NCI-H2171 treated with DMSO at 0.1 percent for 48 hours (cell line): Measurements from ENCODE around the gene HTRA3.
"Not testable (repeated sequence)": the region's sequence is repeated elsewhere in the genome, so short reads cannot be mapped to it uniquely, and the experiment has no call there.

Source experiments
- DNase-seq: peaks from one replicate; lab custom pipeline; 2025; lab: John Stamatoyannopoulos, UW

Gene HTRA3

GRCh38 chr4:8325291-8325973 is 55.9 kb downstream of the HTRA3 start:
- DNase-seq = no peak

- no peak for DNase-seq
These were observed 56.7 kb downstream of the HTRA3 start for GRCh38 chr4:8326206-8326605.

- no peak for DNase-seq
These were observed 58.9 kb downstream of the HTRA3 start for GRCh38 chr4:8328456-8328855.

- DNase-seq = no peak
These were observed 59.5 kb downstream of the HTRA3 start for GRCh38 chr4:8328866-8329559.

GRCh38 chr4:8329560-8329858 is 60.0 kb downstream of the HTRA3 start:
- DNase-seq = no peak

GRCh38 chr4:8329859-8330761 is 60.6 kb downstream of the HTRA3 start:
- no peak for DNase-seq

- no peak for DNase-seq
These were observed 61.4 kb downstream of the HTRA3 start for GRCh38 chr4:8330821-8331574.

GRCh38 chr4:8331575-8331955 is 62.0 kb downstream of the HTRA3 start:
- DNase-seq = no peak

GRCh38 chr4:8332038-8332857 is 62.7 kb downstream of the HTRA3 start:
- DNase-seq = no peak

- DNase-seq = no peak
These were observed 63.4 kb downstream of the HTRA3 start for GRCh38 chr4:8332891-8333331.

GRCh38 chr4:8333726-8334460 is 64.3 kb downstream of the HTRA3 start:
- no peak for DNase-seq

- DNase-seq = no peak
These were observed 65.4 kb downstream of the HTRA3 start for GRCh38 chr4:8334786-8335460.

- DNase-seq = no peak
These were observed 66.3 kb downstream of the HTRA3 start for GRCh38 chr4:8335848-8336247.

- no peak for DNase-seq
These were observed 67.0 kb downstream of the HTRA3 start for GRCh38 chr4:8336412-8337075.

- no peak for DNase-seq
These were observed 68.9 kb downstream of the HTRA3 start for GRCh38 chr4:8338351-8338961.

GRCh38 chr4:8340781-8341241 is 71.3 kb downstream of the HTRA3 start:
- no peak for DNase-seq

GRCh38 chr4:8341281-8341680 is 71.7 kb downstream of the HTRA3 start:
- not testable (repeated sequence) for DNase-seq

- no peak for DNase-seq
These were observed 72.1 kb downstream of the HTRA3 start for GRCh38 chr4:8341691-8342090.
